Non-pigmented ciliary epithelial cell (primary cell): ENCODE results near the gene UGT2A2.
"Not testable (repeated sequence)": the region's sequence is repeated elsewhere in the genome, so short reads cannot be mapped to it uniquely, and the experiment has no call there.

Experiments
- DNase-seq: peaks from one replicate; pipeline ENCODE4 v3.0.0-alpha.2; 2010; ENCODE audit warnings: low read depth

UGT2A2 gene

DNA sequence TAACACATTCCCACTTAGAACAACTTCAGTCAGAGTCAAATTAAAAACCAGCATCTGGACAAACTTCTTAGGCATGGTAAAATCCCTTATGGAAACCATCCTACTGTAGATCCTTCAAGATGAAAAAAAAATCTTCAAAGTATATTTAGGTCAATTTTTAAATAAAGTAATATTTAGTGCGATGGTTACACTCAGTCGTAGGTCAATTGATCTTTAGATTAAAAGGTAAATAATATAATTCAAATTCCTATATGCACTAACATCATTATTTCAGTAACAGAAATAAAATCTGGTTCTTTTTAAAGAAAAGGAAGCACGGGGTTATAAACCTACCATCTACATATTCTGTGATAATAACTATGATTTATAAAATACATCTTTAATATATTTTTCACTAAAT lies at the start of gene UGT2A2:
UGT2A2 (minus strand) TSS at position 101 of the 400 bp plus-strand sequence; CDS start at position 99, 2 bp downstream.
- DNase-seq = no peak

DNA sequence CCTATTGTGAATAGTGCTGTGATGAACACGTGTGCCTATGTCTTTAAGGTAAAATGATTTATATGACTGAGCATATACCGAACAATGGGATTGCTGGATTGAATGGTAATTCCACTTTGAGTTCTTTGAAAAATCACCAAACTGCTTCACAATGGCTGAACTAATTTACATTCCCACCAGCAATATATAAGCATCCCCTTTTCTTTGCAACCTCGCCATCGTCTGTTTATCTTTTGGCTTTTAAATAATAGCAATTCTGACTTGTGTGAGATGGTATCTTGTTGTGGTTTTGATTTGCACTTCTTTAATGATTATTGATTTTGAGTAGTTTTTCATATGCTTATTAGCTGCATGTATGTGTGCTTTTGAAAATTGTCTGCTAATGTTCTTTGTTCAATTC lies 45.4 kb upstream of the UGT2A2 start:
- no peak for DNase-seq

DNA sequence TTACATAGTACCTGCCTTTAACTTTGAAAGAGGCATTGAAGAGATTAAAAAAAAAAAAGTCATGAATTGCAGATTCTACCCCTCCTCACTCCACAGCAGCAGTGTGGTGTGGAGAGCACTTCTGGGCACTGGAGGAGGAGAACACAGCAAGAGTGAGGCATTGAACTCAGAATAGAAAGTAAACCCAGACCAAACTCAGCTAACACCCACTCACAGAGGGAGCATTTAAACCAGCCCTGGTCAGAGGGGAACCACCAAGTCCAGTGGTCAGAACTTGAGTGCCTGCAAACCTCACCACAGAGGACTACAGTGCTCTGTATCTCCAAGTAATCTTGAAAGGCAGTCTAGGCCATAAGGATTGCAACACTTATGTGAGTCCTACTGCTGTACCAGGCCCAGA lies 29.2 kb upstream of the UGT2A2 start:
- no peak for DNase-seq

DNA sequence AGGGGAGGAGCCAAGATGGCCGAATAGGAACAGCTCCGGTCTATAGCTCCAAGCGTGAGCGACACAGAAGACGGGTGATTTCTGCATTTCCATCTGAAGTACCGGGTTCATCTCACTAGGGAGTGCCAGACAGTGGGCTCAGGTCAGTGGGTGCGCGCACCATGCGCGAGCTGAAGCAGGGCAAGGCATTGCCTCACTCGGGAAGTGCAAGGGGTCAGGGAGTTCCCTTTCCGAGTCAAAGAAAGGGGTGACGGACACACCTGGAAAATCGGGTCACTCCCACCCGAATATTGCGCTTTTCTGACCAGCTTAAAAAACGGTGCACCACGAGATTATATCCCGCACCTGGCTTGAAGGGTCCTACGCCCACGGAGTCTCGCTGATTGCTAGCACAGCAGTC lies 24.6 kb upstream of the UGT2A2 start:
- DNase-seq = not testable (repeated sequence)

DNA sequence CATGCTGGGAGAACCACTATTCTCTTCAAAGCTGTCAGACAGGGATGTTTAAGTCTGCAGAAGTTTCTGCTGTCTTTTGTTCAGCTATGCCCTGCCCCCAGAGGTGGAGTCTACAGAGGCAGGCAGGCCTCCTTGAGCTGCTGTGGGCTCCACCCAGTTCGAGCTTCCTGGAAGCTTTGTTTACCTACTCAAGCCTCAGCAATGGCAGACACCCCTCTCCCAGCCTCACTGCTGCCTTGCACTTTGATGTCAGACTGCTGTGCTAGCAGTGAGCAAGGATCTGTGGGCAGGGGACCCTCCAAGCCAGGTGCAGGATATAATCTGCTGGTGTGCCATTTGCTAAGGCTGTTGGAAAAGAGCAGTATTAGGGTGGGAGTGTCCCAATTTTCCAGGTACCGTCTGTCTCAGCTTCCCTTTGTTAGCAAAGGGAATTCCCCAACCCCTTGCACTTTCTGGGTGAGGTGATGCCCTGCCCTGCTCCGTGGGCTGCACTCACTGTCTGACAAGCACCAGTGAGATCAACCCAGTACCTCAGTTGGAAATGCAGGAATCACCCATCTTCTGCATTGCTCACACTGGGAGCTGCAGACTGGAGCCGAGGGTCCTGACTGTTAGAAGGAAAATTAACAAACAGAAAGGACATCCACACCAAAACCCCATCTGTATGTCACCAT lies 21.8 kb upstream of the UGT2A2 start:
- not testable (repeated sequence) for DNase-seq

DNA sequence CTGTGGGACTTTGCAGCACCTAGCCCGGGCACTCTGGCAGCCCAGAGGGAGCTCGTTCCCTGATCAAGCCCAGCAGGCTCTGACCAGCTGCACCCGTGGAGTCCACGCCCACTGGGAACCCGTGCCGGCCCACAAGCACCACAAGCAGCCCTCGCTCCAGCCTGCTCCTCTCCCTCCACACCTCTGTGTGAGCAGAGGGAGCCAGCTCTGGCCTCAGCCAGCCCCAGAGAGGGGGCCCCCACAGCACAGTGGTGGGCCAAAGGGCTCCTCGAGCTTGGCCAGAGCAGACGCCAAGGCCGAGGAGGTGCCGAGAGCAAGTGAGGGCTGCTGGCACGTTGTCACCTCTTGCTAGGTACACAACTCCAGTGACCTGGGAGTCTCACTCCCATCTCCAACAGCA lies 18.7 kb upstream of the UGT2A2 start:
- DNase-seq = no peak

DNA sequence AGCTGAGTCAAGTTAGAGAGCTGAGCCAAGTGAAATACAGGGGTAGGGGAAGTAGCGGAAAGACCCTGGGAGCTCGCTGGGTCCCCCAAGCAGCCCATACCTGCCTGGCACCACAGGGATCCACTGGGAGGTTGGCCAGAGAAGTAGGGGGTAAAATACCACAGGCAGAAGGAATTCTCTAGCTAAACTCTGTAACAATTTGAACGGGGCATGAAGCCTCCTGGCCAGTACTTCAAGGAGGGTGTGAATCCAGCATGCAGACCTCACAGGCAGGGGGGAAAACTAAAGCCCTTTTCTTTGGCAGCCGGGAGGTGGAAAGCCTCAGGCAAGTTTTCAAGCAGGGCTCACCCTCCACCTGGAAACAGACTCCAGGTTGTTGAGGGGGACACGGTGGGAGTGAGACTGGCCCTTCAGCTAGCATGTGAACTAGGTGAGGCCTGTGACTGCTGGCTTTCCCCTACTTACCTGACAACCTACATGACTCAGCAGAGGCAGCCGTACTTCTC lies 17.3 kb upstream of the UGT2A2 start:
- DNase-seq = no peak

DNA sequence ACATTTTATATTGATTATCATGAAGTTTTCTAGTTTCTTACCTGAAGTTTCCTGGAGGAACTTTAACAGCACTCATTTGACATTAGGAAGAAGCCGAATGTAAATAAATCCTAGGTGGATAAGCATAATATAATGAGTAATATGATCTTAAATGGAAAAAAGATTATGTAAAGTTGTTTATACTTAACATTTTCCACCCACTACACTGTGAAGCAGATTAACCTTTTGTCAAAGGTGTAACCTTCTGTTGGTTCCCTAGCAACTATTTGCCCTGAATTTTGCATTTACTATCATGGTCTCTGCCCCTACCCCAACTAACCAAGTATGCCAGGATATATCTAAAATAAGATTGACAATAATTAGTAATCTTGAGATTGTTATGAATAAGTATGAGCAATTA lies 13.7 kb upstream of the UGT2A2 start, which contains the start of gene UGT2A1:
UGT2A1 (minus strand) TSS at position 101 of the 400 bp plus-strand sequence. CDS start 5,603 bp downstream, outside the sequence.
- no peak for DNase-seq

DNA sequence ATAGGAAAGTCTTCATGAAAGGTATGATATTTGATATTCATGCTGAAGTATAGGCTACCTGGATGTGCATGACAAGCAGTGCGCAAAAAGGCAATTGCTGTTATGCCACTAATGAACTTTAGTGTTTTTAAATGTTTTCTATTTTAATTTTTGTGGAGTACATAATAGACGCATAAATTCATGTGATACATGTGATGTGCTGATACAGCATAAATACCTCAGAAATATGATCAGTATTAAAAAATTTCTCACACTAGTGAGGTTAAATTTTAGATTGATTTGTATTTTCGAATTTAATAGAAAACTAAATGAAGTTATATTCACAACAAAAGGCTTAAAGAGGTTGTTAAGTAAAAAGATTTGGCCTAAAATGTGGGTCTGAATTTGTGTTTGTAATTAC lies 11.4 kb upstream of the UGT2A2 start:
- no peak for DNase-seq

DNA sequence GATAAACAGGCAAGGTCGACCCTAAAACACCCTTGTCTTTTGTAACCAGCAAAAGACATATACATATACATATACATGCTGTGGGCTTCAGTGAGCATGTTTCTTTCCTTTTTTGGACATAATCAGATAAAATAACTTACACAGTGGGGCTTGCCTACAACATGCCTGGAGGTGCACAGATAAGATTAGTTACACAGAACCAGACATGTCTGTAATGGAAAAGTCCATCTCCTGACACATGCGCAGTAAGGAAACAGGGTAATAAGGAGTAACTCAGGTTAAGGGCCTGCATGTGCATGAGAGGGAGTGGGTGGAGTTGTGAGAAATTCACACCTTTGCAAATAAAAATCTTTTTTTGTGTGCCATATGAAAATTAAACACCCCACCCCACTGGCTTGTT lies 10.2 kb upstream of the UGT2A2 start:
- no peak for DNase-seq

DNA sequence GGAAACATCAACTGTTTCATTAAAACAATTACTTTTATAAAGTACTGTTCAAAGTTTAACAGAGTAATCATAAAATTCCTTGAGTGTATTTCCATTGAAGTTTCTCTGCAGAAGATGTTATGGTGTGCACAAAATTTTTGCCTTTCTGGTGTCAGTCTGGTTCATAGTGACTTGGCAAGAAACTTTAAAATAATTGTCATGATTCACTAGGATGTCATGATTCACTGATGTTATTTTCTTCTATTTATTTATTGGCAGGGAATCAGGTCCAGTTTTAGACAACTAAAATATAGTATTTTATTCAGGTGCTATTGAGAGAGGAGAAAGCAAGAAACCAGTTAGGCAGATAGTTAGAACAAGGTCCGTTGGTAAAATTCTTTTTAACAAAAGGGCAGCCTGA lies 9.8 kb upstream of the UGT2A2 start:
- DNase-seq = no peak

DNA sequence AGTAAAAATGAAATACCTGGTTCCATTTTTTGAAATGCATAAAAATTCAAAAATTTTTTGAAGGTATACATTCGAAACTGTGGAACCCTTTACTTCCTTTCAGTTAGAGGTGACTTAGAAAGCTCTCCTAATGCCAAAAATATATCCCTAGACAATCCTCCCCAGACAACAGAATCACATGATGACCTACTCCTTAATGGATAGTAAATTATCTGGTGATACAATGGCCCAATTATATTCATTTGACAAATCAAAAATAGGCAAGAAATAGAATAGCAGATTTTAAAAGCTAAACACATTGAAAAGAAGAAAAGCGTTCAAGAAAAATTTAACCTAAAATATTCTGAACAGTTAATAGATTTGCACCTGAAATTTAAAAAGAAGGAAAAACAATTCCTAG lies 3.5 kb upstream of the UGT2A2 start:
- DNase-seq = no peak

DNA sequence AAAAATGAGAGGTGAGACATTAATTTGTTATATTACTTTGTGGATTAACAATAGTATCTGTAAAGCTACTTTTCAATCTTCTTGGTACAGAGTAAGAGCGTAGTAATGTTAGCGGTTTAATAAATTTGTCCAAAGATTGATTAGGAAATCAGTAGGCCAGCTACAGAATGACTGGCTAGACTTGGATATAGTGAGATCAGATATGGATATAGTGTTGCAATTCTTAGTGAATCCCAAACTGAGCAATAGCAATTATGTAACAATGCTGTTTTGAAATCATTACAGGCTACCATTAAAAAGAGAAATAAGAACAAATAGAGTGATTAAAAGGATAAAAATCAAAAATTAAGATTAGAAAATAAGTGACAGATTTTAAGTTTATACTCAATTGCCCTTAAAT lies 847 bp upstream of the UGT2A2 start:
- no peak for DNase-seq

DNA sequence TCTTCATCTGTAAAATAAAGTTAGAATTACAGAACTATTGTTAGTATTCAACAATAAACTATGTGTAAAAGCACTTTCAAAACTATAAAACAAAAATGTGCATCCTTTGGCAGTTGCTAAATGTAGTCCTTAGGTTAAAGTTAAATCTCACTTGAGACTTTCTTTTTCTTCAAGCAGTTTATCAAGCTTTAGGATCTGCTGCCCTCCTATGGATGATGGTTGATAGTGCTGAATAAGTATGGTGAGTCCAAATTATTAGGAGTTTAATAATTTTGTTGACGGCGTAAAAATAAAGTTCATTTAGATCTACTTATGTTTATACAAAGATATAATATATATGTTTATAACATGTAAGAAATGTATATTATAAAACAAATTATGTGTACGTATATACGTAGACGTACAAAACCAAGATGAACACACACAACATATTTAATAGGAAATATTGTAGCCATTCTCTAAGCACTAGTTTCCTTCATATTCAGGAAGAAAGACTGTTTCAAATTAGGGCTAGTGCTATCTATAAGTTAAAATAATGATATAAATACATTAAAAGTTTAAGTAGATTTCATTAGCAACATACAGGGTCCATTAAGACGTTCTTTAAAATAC lies 22.3 kb downstream of the UGT2A2 start:
- peak; percentile 26 for DNase-seq

DNA sequence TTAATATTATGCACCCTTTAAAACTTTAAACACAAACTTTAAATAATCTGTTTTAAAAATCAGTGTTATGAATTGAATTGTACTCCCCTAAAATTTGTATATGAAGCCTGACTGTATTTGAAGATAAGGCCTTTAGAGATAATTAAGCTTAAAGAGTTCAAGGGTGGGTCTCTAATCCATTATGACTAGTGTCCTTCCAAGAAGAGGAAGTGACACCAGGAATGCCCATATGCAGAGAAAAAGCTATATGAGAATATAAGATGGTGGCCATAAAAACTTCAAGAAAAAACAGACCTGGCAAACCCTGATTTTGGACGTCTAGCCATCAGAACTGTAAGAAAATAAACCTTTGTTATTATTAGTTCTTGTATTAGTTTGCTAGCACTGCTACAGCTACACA lies 29.0 kb downstream of the UGT2A2 start:
- no peak for DNase-seq

DNA sequence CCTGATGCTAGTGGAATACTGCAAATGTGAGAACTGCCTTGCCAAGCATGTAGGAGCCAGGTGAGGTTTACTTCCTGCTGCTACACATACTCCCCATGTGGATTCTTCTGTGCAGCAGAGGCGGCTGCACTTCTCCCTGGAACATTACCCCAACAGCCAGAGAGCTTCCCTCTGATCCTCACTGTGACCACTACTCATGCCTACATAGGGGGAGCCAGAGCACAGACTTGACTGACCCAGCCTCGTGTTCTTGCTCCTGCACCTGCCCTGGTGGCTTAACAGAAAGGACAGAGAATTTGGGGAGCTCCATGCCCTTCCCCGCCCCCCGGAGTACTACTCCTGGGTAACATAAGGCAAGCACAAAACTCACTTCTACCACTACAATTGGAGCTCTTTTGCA lies 38.4 kb downstream of the UGT2A2 start:
- no peak for DNase-seq

DNA sequence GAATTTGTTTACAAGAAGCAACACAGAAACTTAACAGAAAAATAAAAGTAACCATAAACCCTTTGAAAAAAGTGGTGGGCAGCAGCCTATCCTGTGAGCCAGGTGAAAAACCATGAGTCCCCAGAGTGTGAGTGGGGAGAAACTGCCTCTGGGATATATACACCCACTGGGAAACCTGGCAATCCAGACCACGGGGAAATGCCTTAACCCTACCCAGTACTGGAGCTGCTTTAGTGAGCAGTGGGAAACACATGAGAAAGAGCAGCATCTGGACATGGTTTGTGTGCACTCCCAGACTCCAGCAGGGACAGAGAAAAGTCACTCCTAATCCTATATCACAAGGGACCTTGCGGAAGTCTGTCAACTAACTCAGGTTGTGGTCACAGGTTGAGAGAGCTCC lies 39.4 kb downstream of the UGT2A2 start:
- no peak for DNase-seq

DNA sequence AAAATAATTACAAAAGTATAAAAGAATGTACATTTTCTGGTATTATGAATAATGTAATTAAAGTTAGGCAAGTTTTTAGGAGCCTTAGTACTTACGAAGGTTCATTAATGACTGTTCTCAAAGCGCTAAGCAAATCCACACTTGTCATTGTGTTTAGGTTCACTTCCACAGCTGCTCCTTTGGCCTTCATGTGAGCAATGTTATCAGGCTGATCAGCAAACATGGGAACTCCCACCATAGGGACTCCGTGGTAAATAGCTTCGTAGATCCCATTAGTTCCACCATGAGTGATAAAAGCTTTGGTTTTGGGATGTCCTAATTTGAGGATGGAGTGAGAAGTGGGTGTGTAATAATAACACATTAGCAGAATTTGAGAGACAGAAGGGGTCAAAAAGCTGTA lies 45.1 kb downstream of the UGT2A2 start:
- no peak for DNase-seq

DNA sequence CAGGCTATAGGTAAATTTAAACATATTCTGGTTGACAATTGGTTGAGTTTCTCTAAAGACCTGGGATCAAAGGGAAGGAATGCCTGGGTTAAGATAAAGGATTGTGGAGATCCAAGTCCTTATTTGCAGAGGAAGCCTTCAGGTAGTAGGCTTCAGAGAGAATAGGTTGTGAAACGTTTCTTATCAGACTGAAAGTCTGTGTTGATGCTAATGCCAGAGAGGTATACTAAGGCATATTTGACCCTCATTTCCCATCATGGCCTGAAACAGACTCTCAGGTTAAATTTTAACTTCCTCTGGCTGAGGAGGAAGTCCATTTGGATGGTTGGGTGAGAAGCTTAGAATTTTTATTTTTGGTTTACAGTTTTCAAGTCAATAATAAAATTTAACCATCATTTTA lies 48.1 kb downstream of the UGT2A2 start:
- DNase-seq = no peak

DNA sequence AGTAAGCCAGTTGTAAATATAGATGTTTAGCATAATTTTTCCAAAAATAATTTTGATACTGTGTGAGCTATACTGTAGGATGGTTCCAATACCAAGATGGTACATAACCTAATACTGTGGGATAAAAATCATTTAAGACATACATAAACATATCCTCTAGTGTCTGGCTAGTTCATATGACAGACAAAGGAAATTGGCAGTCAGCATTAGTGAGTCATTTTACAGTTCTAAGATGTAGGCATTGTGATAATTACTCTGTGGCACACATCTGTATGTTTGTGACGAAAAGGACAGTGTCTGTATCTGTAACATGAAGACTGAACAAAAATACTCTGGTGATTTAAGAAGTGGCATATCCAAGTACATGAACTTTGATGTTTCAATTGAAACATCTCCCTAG lies 49.6 kb downstream of the UGT2A2 start:
- no peak for DNase-seq

DNA sequence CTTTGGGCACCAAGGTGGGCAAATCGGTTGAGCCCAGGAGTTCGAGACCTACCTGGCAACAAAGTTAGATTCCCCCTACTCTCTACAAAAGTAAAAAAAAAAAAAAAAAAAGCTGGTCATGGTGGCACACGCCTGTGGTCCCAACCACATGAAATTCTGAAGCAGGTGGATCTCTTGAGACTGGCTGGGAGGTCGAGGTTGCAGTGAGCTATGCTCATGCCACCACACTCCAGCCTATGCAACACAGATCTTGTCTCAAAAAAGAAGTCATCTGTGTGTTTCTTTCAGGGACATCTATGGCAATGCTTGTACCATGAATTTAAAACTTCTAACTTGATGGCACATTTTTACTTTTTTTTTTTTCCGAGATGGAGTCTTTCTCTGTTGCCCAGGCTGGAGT lies 55.3 kb downstream of the UGT2A2 start:
- DNase-seq = no peak

DNA sequence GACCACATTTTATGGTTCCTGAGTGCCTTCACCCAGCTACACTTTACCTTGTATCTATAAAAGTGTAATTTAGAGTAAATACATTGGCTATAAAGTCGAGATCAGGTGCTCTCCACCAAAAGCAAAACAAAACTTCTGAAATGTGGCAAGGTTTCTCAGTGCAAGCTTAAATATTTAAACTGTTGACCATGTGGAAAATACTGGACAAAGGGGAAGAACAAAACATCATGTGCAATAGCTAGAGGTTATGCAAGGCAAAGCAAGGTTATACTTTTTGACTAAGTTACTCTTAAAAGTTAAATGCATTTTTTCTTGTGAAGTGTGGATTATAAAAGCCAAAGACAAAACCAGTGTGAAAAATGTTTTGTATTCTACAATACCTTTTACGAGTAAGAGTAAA lies 55.9 kb downstream of the UGT2A2 start:
- DNase-seq = no peak

DNA sequence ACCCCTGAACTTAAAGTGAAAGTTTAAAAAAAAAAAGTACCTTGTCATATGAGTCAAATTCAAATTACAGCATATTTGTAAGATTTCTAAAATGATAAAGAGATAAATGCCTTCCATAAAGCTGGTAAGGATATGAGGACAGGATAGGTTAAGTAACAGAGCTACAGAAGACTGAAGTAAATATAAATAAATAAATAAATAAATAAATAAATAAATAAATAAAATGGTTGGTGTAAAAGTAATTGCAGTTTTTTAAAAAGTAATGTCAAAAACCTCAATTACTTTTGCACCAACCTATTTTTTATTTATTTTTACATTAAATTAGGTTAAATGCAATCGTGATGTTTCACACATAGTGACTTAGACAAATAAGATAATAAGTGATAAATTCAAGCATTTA lies 62.2 kb downstream of the UGT2A2 start:
- no peak for DNase-seq
